Breast epithelium (tissue), 4 donors: ENCODE data around the gene SLC8B1. TPM values are rescaled to one million over a fixed set of nuclear protein-coding genes. Genes with fewer than 3 reads are reported as not detected.

ENCODE experiments used
- DNase-seq, 2 donors: peaks; one replicate each; pipeline ENCODE4 v3.0.0-alpha.2; 2019; ENCODE audit warnings: low spot score in 2 of 2
- H3K27ac ChIP-seq, 2 donors: fragments of 200-600 bp; sonication (generic) in 1 of 2; one replicate each; pipeline ENCODE4 v1.5.1; 2016 to 2019; ENCODE audit warnings: mild to moderate bottlenecking in 1 of 2
- H3K27me3 ChIP-seq, 2 donors: fragments of 200-600 bp; sonication (generic) in 1 of 2; one replicate each; pipeline versions ENCODE4 v1.5.1 to v1.6.0; 2017 to 2019; ENCODE audit warnings: control low read depth in 1 of 2, mild to moderate bottlenecking in 1 of 2
- H3K36me3 ChIP-seq: fragments of 200-600 bp; one replicate; pipeline ENCODE4 v1.5.1; 2019
- H3K4me1 ChIP-seq, 2 donors: fragments of 200-600 bp; sonication (generic); one replicate each; pipeline ENCODE4 v1.5.1; 2016 to 2019; ENCODE audit warnings: control low read depth in 1 of 2
- H3K4me3 ChIP-seq, 3 donors: fragments of 200-600 bp; sonication (generic); 1 replicate in 2 of 3; 2 replicates in 1 of 3; pipeline ENCODE4 v1.5.1; 2016 to 2019; ENCODE audit warnings: mild to moderate bottlenecking in 3 of 3, moderate library complexity in 2 of 3
- H3K9me3 ChIP-seq, 2 donors: fragments of 200-600 bp; sonication (generic) in 1 of 2; one replicate each; pipeline ENCODE4 v1.5.1; 2016 to 2019; ENCODE audit warnings: control low read depth in 1 of 2
- CTCF ChIP-seq, 3 donors: fragments of 450-650 bp; IDR thresholded peaks; one replicate each; pipeline ENCODE4 v1.5.1; 2016 to 2017; ENCODE audit warnings: antibody characterized with exemption in 3 of 3, mild to moderate bottlenecking in 3 of 3, moderate library complexity in 3 of 3
- POLR2A ChIP-seq: fragments of 450-650 bp; IDR thresholded peaks from one replicate; pipeline ENCODE4 v1.6.1; 2016; ENCODE audit warnings: antibody characterized with exemption, mild to moderate bottlenecking, moderate library complexity
- POLR2AphosphoS5 ChIP-seq, 3 donors: sonication (generic); formaldehyde crosslinking; IDR thresholded peaks; one replicate each; pipeline ENCODE4 v1.6.1; 2017; ENCODE audit warnings: antibody characterized with exemption in 3 of 3
- intact Hi-C: fragments of 100-400 bp; cut with DNase I; formaldehyde crosslinking; loops from one replicate; pipeline ENCODE4 v1.15.1; 2023; ENCODE audit warnings: low total_unique reads
- total RNA-seq, 3 donors: library from RNA; depleted of rRNA; stranded (reverse); fragments of >200 nt; gene quantifications; one replicate each; pipeline ENCODE4 v1.1.0, GENCODE V29; 2016

SLC8B1 gene
- total RNA-seq, 3 donors from 2014 or later = 32.6 to 36.1 (median 35.4) TPM

GRCh38 chr12:113293100-113293499, 41.8 kb downstream of the SLC8B1 start:
- no peaks in the 10 kb centered on the region for H3K9me3 ChIP-seq
- H3K36me3 ChIP-seq = peaks cover 35% of the 10 kb centered on the region
- no peaks in the 10 kb centered on the region for H3K4me1 ChIP-seq
- no peak overlapping the region for H3K4me3 ChIP-seq
- no peaks in the 10 kb centered on the region for H3K27me3 ChIP-seq
- TF ChIP-seq CTCF (IDR thresholded peaks at IDR 0.05) (no peak), POLR2A (no peak), POLR2AphosphoS5 (IDR thresholded peaks at IDR 0.05) (no peak)
- DNase-seq = no peak
- no peak overlapping the region for H3K27ac ChIP-seq
- intact Hi-C loops = loop anchor here (10.0 kb wide), 1 partner anchor 662 kb away; no protein-coding TSS in a partner anchor

GRCh38 chr12:113292547-113292946, 42.4 kb downstream of the SLC8B1 start:
- H3K36me3 ChIP-seq = peaks cover 35% of the 10 kb centered on the region
- no peaks in the 10 kb centered on the region for H3K27me3 ChIP-seq
- no peak for DNase-seq
- no peaks in the 10 kb centered on the region for H3K4me1 ChIP-seq
- H3K4me3 ChIP-seq = no peak overlapping the region
- TF ChIP-seq CTCF (IDR thresholded peaks at IDR 0.05) (no peak), POLR2AphosphoS5 (IDR thresholded peaks at IDR 0.05) (no peak), POLR2A (no peak)
- intact Hi-C loops = loop anchor here (10.0 kb wide), 1 partner anchor 662 kb away; no protein-coding TSS in a partner anchor
- no peaks in the 10 kb centered on the region for H3K9me3 ChIP-seq
- H3K27ac ChIP-seq = no peak overlapping the region

DNA sequence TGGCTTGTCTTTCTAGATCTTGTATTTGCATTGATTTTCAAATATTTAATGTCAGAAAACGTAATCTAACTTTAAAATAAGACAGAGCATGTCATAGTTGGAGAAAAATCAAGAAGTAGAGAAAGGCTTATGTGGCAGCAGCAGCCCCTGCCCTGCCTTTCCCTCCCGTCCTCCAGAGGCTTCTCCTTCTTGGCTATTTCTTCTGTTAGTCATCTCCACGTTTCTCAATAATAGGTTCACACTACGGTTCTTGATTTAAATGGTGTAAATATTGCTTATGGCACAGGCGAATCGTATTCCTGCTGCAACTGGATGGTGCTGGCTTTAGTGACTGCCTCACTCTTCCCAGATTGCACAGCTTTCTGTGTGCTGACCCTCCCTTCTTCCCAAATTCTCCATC, 42.8 kb downstream of the SLC8B1 start:
- intact Hi-C loops = loop anchor here (10.0 kb wide), 1 partner anchor 663 kb away; no protein-coding TSS in a partner anchor
- Histone ChIP-seq H3K27ac (no peak overlapping the region), H3K9me3 (no peaks in the 10 kb centered on the region), H3K4me3 (no peak overlapping the region), H3K27me3 (no peaks in the 10 kb centered on the region), H3K4me1 (no peaks in the 10 kb centered on the region), H3K36me3 (peaks cover 35% of the 10 kb centered on the region)
- no peak for DNase-seq
- TF ChIP-seq POLR2A = no peak

DNA sequence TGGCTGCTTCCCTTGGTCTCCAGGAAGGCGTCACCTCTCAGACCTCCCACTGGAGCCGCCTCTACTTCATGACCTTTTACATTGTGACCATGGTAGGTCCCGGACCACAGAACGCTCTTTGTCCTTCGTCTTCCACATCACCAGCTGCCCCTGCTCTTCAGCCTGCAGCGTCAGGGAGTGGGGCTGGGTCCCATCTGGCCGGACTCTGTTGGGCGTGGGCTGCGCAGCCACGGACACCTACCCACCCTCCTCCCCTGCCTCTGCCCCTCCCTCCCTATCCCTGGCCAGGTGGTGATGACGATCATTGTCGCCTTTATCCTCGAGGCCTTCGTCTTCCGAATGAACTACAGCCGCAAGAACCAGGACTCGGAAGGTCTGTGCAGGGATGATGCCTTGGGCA, 43.3 kb downstream of the SLC8B1 start:
- intact Hi-C loops = loop anchor here (10.0 kb wide), 1 partner anchor 663 kb away; no protein-coding TSS in a partner anchor
- no peak overlapping the region for H3K4me3 ChIP-seq
- H3K27ac ChIP-seq = no peak overlapping the region
- H3K27me3 ChIP-seq = no peaks in the 10 kb centered on the region
- no peaks in the 10 kb centered on the region for H3K9me3 ChIP-seq
- H3K36me3 ChIP-seq = peaks cover 35% of the 10 kb centered on the region
- TF ChIP-seq POLR2A (no peak), POLR2AphosphoS5 (IDR thresholded peaks at IDR 0.05) (no peak), CTCF (IDR thresholded peaks at IDR 0.05) (no peak)
- H3K4me1 ChIP-seq = no peaks in the 10 kb centered on the region
- DNase-seq = no peak

DNA sequence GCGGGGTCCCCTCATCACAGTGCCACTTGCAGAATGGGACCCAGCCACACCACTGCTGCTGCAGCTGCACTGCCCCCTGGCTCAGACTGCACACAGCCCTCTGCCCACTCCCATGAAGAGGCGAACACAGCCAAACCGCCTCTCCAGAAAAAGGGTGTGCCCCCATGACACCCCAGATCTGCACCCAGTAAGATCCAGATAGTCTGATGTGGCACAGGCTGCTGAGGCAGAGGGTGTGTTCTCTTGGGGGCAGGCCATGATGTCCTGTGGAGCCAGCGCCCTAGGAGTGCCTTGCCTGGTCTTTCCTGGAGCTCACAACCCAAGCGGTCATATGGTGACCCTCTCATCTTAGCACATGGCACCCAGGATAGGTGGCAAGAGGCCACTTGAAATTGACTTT, 44.4 kb downstream of the SLC8B1 start:
- peaks cover 35% of the 10 kb centered on the region for H3K36me3 ChIP-seq
- no peaks in the 10 kb centered on the region for H3K9me3 ChIP-seq
- no peak overlapping the region for H3K27ac ChIP-seq
- H3K4me1 ChIP-seq = no peaks in the 10 kb centered on the region
- no peak overlapping the region for H3K4me3 ChIP-seq
- no peaks in the 10 kb centered on the region for H3K27me3 ChIP-seq
- intact Hi-C loops = loop anchor here (10.0 kb wide), 1 partner anchor 664 kb away; no protein-coding TSS in a partner anchor
- TF ChIP-seq POLR2A = no peak
- TF ChIP-seq POLR2AphosphoS5 (IDR thresholded peaks at IDR 0.05) = no peak
- TF ChIP-seq CTCF (IDR thresholded peaks at IDR 0.05) = no peak
- DNase-seq = no peak

DNA sequence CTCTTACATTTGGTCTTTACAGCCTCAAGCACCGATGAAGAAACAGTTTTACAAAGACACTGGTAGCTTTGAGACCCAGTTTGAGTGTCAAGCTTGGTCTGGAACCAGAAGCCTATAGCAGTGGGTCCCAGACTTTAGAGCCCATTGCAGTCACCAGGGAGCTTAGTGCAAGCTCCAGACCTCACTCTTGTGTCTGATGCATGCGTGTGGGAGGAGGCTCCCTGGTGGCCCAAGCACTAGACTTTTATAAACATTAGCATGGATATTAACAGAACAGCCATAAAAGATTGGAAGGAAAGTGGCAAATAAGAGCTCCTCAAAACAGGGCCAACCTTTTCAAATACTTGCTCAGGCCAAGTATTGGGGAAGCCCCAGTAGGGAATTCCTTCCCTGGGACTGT, 45.5 kb downstream of the SLC8B1 start:
- Histone ChIP-seq H3K36me3 (peaks cover 30% of the 10 kb centered on the region), H3K27me3 (no peaks in the 10 kb centered on the region), H3K27ac (no peak overlapping the region), H3K4me1 (no peaks in the 10 kb centered on the region), H3K4me3 (no peak overlapping the region), H3K9me3 (no peaks in the 10 kb centered on the region)
- no peak for DNase-seq
- intact Hi-C loops = no loop called here
- TF ChIP-seq POLR2A (no peak), POLR2AphosphoS5 (IDR thresholded peaks at IDR 0.05) (no peak), CTCF (IDR thresholded peaks at IDR 0.05) (no peak)
